Pons (tissue), 1 donor: ENCODE results near the gene STK11IP.

Experiments
- DNase-seq: peaks from one replicate; pipeline ENCODE4 v3.0.0-alpha.2; 2016; ENCODE audit warnings: low spot score

Gene STK11IP

DNA sequence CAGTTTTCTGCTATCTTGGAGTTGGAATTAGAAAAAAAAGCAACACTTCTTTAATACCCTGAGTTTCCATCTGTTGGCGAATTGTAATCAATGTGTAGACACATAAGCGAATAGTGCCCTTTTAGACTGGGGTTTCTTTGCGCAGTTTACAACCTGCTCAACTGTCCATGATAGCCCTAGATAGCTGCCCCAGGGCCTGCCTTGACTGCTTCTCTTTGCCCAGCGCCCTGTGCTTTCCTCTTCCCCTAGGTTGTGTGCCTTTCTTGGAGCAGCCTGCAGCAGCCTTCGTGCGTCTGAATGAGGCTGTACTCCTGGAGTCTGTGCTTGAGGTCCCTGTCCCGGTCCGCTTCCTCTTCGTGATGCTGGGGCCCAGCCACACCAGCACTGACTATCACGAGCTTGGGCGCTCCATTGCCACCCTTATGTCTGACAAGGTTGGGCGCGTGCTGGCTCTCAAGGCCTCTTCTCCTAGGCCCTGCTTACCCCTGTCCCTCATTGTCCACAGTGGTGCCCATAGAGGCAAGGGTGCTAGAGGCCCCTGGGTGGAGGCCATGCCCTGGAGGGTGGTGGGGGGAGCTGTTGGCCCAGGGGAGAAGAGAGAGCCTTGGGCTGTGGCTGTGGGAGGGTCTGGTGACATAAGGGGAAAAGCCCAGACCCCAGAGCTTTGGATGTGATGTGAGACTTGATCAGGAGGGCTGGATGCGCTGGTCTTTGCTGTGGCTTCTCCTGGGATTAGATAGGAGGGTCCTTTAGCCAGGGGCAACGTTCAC is 36.7 kb downstream of the STK11IP start:
- no peak for DNase-seq

DNA sequence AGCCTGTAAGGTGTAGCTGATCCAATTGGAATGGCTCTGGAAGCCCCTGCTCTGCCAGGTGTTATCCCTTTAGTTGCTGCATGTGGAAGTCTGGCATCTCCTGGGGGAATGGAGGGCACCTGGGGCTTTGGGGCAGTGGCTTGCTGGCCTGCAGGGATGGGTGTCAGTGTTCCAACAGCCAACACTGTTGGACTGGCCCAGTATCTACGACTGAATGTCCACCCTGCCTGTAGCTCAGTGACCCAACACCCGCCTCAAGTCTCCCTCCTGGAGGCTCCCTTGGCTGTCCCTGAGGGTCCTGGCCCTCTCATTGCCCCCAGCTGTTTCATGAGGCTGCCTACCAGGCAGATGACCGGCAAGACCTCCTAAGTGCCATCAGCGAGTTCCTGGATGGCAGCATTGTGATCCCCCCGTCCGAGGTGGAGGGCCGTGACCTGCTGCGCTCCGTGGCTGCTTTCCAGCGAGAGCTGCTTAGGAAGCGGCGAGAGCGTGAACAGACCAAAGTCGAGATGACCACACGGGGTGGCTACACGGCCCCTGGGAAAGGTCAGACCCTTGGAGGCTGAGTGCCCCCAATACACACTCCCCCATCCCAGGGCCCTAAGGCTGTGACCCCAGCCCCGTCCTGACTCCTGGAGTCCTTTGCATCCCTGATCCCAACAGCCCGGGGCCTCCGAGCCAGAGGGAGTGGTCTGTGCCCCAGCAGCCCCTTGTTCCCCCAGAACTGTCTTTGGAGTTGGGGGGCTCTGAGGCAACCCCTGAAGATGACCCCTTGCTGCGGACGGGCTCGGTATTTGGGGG is 37.5 kb downstream of the STK11IP start:
- DNase-seq, result no peak

DNA sequence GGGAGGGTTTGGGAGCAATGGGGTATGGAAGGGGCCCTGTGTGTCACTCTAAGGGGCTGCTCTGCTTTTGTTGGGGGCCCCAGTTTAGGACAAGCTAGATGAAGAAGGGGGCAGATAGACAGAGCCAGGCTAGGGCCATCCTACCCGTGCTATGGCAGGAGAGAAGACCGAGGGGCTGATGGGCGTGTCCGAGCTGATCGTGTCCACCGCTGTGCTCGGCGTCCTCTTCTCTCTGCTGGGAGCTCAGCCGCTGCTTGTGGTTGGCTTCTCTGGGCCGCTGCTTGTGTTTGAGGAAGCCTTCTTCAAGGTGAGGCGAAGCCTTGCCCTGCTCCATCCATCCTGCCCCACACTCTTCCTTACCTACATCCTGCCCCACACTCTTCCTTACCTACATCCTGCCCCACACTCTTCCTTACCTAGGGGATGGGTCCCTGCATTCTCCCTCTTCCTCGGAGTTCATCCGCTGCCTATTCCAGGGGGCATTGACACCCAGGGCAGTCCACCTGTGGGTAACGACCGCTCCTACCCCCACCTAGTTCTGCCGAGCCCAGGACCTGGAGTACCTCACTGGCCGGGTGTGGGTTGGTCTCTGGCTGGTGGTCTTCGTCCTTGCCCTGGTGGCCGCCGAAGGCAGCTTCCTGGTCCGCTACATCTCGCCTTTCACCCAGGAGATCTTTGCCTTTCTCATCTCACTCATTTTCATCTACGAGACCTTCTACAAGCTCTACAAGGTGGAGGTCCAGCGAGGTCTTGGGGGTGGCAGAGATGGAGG is 38.7 kb downstream of the STK11IP start:
- no peak for DNase-seq

DNA sequence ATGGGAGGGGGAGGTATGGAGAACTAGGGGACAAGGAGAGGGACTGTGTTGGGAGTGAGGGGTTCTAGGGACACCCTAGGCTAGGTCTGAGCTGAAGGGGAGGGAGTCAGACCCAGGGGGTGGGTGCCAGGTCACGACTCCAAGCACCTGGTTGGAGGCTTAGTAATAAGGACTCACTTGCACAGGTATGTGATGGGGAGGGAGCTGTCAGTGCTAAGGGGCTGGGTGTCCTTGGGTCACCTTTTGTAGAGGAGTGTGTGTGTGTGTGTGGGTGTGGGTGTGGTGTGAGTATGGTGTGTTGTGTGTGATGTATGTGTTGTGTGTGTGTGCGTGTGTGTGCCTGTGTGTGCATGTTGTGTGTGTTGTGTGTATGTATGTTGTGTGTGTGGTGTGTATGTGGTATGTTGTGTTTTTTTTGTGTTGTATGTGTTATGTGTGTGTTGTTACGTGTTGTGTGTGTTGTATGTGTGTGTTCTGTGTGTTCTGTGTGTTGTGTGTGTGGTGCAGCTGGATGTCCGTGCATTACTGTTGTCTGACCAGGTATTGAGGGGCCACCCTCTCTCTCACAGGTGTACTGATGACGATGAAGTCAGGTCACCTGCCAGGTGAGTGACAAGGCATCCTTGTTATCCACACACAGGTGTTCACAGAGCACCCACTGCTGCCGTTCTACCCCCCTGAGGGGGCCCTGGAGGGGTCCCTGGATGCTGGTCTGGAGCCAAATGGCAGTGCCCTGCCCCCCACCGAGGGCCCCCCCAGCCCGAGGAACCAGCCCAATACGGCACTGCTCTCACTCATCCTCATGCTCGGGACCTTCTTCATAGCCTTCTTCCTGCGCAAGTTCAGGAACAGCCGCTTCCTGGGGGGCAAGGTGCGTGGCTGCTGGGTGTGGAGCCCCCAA is 39.5 kb downstream of the STK11IP start:
- DNase-seq, result no peak

DNA sequence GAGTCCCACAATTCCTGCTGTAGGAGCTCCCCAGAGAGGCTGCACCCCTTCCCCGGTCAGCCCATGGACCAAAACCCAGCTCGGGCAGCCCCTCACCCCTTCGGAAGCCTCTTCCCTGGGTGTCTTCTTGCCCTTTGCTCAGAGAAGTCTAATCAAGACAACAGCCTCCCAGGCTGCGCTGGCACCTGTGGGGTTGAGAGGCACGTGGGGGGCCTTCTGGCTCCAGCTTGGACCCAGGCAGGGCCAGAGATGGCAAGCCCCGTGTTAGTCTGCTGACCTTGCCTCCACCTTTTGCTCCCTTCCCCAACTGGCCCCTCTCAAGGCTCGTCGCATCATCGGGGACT is 40.2 kb downstream of the STK11IP start:
- DNase-seq, result no peak

DNA sequence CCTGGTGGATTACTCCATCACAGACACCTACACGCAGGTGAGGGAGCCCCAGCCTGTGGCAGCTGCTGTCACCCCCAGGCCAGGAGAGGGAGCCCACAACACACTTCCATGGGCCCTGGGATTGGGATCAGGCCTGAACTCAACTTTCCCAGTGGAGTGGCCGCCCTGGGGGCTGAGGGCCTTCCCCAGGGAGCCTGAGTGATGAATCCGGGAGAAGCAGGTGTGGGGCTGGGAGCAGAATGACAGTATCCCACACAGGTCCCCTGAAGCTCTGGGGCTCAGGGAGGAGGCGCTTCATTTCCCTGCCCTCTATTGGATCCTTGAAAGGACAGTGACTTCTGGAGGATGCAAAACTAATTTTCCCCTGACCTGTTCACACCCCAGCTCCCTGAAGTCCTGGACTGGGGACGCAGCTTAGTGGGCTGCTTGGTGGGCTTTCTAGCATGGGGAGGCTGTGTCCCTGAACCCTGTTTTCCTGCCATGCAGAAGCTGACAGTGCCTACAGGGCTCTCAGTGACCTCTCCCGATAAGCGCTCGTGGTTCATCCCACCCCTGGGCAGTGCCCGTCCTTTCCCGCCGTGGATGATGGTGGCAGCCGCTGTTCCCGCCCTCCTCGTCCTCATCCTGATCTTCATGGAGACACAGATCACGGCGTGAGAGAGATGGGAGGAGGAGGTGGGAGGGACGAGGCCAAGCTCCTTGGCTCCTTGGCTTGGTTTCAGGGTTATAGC is 40.7 kb downstream of the STK11IP start:
- no peak for DNase-seq

DNA sequence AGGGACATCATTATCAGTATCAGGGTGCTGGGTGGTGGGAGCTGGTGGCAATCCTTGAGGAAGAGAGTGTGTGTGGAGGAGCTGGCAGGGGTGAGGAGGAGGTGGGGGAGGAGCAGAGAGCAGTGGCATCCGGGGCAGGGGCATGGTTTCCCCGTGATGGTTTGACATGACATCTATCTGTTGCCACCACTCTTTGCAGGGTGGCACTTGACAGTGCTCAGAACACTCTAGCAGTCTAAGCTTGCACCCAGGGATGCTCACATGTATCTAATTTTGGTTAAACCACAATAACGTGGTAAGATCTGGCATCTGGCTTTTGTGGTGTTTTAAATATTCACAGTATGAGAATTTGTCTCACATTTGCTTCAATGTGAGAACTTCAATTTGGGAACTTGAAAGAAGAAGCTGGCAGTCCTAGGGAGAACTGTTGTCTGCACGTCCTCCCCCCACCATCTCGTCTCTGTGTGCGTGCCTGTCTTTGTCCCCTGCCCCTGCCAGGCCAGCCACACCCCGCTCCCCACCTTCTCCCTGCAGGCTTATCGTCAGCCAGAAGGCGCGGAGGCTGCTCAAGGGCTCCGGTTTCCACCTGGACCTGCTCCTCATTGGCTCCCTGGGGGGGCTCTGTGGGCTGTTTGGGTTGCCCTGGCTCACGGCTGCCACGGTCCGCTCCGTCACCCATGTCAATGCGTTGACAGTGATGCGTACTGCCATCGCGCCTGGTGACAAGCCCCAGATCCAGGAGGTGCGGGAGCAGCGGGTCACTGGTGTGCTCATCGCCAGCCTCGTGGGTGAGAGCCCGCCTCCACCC is 41.5 kb downstream of the STK11IP start:
- peak; percentile 7 for DNase-seq

DNA sequence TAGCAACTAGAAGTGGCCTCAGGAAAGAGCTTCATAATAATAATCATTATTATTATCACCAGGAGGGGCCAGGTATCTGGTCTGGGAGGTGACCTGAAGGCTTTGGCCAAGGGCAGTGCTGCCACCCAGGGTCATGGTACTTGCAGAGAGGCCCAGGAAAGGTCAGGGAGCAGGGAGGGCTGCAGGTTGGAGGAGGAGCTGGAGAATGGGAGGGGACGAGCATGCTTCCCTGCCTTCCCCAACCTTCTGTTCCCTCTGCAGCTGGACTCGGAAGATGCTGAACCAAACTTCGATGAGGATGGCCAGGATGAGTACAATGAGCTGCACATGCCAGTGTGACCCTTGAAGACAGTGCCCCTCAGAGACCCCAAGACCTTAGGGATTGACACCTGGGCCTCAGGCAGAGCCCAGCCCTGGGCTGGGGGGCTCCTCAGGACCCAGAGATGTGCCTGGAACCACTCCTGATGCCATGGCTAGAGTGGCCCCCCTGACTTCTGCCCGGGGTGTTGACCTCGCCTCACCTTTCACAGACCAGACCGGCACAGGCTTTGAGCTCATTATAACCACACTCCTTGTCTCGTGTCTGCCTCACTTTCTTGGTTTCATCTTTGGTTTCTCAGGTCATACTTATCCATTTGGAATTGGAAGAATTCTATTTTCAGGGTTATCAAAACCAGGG is 43.9 kb downstream of the STK11IP start:
- no peak for DNase-seq

DNA sequence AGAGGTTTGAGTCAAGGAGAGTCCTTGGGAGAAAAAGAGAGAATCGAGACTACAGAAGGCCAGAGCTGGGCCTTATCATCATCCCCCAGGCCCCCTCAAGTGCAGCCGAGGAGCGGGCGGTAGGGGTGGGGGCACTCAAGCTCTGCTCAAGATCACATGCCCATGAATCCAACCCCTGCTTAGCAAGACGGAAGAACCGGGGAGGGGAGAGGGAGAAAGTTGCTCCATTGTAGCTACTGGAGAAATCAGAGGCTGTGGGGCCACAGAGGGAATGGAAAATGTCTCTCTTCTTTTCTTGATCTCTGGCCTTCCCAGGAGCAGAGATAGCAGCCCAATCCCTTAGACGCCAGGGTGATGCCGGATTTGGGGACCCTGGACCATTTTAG is 44.4 kb downstream of the STK11IP start:
- DNase-seq, result peak; percentile 3

DNA sequence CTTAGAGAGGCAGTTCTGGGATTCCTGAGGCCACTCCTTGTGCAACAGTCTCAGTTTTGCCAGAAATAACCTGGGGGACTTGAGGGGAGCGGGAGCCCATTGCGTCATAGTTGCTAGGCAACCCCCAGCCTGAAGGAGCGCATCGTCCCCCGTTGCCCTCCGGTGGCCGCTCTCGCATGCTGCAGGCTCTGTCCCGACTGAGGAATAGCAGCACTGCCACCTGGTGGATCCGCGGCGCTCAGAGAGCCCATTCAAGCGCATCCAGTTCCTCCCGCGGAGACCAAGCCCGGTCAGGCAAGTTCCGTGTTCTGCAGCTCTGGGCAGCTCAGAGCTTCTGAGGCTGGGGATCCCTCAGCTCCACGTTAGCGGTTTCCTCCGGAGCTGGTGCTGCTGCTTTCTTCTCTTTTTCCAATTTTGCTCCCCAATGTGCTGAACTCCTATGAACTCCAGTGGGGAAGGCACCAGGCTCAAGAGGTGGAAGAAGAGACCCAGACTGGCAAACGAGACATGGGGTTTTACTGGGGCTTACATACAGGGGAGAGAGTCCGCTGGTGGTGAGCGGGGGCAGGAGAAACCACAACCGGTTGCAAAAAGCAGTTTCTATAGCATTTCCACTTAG is 44.9 kb downstream of the STK11IP start:
- peak; percentile 93 for DNase-seq

DNA sequence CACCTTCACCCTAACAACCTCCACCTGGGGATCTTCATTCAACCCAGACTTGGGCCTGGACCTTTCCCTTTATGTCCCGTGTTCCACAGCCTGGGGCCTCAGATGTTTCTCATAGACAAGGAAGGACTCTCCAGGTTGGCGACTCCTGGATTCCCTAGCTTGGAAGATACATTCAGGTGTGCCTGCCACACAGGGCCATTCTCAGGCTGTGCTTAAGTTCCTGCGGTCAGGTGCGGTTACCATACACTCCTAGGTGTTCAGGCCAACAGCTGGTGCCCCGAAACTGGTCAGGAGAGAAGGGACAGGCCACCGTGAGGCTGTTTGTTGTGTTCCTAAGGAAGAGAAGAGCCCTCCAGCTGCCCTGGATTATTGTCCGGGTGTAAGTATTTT is 45.4 kb downstream of the STK11IP start:
- DNase-seq, result peak; percentile 2

DNA sequence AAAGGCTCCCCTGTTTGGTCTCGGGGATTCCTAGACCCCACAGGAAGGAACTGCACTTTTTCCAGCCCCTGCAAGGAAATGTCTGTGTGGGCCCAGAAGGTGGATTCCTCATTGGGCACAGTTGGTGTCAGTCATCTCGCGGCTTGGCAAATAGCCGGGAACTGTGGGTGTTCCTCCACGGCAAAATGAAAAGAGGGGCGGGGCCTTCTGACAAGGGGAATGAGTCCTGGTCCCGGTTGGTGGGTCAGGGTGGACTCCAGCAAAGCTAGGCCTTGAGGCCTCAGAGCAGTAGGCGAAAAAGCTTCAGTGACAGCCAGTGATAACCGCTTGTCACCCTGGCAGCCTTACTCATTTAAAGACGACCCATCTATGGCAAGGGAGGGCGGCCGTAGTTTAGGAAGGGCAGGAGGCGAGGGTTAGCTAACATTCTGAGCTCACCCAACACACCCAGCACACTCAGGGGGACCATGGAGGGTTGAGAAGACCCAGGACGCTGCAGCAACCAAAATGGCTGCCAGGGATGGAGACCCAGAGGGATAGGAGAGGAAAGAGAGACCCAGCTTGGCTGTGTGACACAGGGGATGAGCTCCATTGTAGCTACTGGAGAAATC is 46.2 kb downstream of the STK11IP start:
- no peak for DNase-seq

DNA sequence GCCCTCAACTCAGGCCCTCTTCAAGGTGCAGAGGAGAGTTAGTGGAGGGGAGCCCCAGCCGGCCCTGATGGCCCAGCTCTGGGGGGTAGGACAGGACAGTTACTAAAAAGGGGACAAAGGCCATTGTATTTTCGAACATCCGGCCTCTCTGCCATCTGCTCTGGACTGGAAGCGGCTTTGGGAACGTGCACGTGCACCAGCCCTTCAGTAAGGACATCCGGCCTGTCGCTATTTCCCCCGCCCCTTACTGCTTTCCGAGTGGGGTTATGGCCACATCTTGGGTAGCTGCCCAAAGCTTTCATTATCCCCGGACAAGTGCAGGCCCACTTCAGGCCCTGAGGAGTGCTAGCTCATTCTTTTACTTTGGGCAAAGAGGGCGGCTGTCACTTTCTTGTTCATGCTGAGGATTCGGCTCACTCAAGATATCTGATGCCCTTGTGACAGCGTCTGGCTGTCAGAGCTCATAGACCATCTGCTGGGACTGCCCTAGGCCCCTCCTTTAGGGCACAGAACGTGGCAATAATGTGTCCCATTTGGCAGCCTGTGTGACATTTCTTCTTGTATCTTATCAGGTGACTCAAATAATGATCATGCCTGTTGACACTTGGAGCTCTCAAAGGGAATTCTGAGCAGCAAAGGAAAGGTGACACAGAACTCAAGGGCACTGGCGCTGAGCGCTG is 47.3 kb downstream of the STK11IP start:
- DNase-seq, result peak; percentile 15

DNA sequence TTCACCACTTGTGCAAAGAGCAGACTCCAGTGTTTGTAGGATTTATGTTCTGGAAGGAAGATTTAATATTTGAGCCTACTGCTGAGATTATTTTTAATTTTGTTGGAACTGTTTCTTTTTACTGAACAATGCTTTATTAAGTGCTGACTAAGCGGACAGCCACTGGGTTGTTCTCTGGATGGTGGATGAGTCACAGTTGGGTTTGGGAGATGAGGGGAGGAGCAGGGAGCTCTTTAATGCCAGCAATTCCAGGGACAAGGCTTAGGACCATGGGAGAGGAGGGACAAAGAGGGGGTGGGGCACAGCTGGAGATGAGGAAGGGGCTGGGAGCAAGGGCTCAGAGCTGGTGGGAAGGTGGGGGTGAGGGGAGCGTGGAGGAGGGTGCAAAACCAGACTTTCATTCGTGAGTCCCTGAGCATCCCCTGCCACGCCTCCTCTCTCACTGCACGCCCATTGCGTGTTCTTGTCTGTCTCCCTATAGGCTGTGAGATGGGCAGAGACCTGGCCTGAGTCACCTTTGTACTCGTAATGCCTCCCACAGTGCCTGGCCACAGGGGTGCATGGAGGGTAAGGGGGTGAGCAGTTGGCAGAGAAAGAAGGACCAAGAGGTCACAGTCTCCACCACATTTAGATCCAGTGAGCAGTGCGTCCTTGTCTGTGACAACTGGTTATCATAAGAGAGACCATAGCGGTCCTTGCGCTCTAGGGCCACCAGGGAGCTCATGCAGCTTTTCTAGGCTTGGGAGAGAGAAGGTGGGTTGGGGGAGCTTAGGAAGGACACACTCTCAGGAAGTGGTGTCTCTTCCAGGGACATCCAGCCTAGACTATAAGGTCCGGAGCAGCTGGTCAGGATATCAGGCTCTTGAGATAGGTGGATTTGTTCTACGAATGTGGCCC is 48.2 kb downstream of the STK11IP start:
- DNase-seq, result peak; percentile 4

DNA sequence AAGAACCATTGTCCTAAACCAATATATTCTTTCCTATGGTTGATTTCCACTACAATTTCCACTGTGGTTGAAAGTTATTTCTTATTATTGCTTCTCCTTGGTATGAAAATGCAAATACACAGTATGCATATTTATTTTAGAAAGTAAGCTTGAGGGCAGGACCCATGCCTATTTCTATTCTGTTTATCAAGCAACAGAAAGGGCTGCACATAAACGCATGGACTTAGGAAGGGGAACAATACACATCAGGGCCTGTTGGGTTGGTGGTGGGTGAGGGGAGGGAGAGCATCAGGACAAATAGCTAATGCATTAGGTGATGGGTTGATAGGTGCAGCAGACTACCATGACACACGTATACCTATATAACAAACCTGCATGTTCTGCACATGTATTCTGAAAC is 50.5 kb downstream of the STK11IP start:
- DNase-seq, result no peak

DNA sequence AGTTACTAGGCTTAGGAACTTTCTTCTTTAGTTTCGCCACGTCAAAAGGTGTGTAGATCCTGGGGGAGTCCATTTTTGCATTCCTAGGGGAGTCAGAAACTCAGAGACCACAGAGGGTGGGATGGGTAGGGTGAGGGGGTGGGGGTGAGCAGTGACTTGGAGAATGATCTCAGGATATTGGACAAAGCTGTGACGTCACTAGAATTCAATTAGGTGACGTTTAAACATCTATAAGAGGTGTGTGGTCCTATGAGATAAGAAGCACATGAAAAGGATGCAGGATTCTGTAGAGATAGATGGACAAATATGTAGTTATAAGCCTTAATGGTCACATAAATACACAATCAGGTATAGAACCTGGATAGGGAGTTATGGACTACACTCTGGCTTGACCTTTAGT is 51.3 kb downstream of the STK11IP start:
- no peak for DNase-seq
